Measurements from ENCODE around the gene DRC7. TPM values are rescaled to one million over a fixed set of nuclear protein-coding genes. Genes with fewer than 3 reads are reported as not detected.
"Not testable (repeated sequence)": the region's sequence is repeated elsewhere in the genome, so short reads cannot be mapped to it uniquely, and the experiment has no call there.

Gene DRC7
- total RNA-seq, 4 donors from 2014 or later, result 0.22 to 2.1 TPM; not detected in 2

DNA sequence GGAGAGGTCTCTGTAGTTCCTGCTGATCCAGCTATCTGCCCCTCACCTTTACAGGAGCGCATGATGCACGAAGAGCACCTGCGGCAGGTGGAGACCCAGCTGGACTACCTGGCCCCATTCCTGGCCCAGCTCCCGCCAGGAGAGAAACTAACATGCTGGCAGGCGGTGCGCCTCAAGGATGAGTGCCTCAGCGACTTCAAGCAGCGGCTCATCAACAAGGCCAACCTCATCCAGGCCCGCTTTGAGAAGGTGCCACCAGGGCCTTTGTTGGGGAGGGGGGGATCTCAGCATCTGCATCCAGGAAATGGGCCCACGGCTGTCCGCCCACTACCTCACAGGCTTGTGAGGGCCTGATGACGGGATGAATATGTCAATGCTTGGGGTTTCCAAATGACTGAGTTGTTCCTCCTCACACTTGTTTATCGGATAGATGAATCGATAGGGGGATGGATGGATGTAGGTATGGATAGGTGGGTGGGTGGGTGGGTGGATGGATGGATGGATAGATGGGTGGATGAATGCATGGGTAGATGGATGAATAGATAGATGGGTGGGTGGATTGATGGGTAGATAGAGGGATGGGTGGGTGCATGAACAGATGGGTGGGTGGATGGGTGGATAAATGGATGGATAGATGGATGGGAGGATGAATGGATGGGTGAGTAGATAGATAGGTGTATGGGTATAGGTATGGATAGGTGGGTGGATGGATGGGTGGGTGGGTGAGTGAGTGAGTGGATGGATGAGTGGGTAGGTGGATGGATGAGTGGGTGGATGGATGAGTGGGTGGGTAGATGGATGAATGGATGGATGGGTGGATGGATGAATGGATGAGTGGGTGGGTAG is 34.0 kb downstream of the DRC7 start:
- Histone ChIP-seq H3K27me3 (no peaks in the 10 kb centered on the region), H3K9me3 (no peaks in the 10 kb centered on the region), H3K4me3 (no peak overlapping the region), H3K4me1 (no peaks in the 10 kb centered on the region), H3K36me3 (no peaks in the 10 kb centered on the region), H3K27ac (no peak overlapping the region)
- no peak for DNase-seq (ENCODE audit: low spot score in 2 of 2)
- 95 to 98% methylated on average over 9 to 14 of the region's 14 CpGs for WGBS, 2 donors
- TF ChIP-seq EP300 (IDR thresholded peaks at IDR 0.05), result no peak
- no peak for TF ChIP-seq POLR2A (IDR thresholded peaks at IDR 0.05)

DNA sequence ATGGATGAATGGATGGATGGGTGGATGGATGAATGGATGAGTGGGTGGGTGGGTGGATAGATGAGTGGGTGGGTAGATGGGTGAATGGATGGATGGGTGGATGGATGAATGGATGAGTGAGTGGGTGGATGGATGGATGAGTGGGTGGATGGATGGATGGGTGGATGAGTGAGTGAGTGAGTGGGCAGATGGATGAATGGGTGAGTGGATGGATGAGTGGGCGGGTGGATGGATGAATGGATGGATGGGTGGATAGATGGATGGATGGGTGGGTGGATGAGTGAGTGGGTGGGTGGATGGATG is 34.5 kb downstream of the DRC7 start:
- Histone ChIP-seq H3K4me3 (no peak overlapping the region), H3K36me3 (no peaks in the 10 kb centered on the region), H3K4me1 (peaks cover 0 to under 1% (median 0%) of the 10 kb centered on the region in 4 donors), H3K9me3 (no peaks in the 10 kb centered on the region), H3K27me3 (no peaks in the 10 kb centered on the region), H3K27ac (no peak overlapping the region)
- DNase-seq (ENCODE audit: low spot score in 2 of 2), result no peak
- WGBS, 2 donors, result 93 to 95% methylated on average over 1 of the region's 1 CpG
- TF ChIP-seq, protein P1, sequence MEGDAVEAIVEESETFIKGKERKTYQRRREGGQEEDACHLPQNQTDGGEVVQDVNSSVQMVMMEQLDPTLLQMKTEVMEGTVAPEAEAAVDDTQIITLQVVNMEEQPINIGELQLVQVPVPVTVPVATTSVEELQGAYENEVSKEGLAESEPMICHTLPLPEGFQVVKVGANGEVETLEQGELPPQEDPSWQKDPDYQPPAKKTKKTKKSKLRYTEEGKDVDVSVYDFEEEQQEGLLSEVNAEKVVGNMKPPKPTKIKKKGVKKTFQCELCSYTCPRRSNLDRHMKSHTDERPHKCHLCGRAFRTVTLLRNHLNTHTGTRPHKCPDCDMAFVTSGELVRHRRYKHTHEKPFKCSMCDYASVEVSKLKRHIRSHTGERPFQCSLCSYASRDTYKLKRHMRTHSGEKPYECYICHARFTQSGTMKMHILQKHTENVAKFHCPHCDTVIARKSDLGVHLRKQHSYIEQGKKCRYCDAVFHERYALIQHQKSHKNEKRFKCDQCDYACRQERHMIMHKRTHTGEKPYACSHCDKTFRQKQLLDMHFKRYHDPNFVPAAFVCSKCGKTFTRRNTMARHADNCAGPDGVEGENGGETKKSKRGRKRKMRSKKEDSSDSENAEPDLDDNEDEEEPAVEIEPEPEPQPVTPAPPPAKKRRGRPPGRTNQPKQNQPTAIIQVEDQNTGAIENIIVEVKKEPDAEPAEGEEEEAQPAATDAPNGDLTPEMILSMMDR (IDR thresholded peaks at IDR 0.05), result no peak
- no peak for TF ChIP-seq POLR2A (IDR thresholded peaks at IDR 0.05)
- TF ChIP-seq EP300 (IDR thresholded peaks at IDR 0.05), result no peak

DNA sequence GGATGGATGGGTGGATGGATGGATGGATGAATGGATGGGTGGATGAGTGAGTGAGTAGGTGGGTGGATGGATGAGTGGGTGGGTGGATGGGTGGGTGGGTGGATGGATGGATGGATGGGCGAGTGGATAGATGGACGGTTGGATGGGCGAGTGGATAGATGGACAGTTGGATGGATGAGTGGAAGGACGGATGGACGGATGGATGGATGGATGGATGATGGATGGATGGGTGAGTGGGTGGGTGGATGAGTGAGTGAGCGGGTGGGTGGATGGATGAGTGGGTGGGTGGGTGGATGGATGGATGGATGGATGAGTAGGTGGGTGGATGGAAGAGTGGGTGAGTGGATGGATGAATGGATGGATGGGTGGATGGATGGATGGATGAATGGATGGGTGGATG is 35.2 kb downstream of the DRC7 start:
- not testable (repeated sequence) for DNase-seq (ENCODE audit: low spot score in 2 of 2); H3K27ac ChIP-seq; H3K9me3 ChIP-seq; H3K36me3 ChIP-seq; H3K4me1 ChIP-seq; H3K4me3 ChIP-seq; H3K27me3 ChIP-seq
- WGBS, 2 donors, result 93 to 94% methylated on average over 6 of the region's 6 CpGs

DNA sequence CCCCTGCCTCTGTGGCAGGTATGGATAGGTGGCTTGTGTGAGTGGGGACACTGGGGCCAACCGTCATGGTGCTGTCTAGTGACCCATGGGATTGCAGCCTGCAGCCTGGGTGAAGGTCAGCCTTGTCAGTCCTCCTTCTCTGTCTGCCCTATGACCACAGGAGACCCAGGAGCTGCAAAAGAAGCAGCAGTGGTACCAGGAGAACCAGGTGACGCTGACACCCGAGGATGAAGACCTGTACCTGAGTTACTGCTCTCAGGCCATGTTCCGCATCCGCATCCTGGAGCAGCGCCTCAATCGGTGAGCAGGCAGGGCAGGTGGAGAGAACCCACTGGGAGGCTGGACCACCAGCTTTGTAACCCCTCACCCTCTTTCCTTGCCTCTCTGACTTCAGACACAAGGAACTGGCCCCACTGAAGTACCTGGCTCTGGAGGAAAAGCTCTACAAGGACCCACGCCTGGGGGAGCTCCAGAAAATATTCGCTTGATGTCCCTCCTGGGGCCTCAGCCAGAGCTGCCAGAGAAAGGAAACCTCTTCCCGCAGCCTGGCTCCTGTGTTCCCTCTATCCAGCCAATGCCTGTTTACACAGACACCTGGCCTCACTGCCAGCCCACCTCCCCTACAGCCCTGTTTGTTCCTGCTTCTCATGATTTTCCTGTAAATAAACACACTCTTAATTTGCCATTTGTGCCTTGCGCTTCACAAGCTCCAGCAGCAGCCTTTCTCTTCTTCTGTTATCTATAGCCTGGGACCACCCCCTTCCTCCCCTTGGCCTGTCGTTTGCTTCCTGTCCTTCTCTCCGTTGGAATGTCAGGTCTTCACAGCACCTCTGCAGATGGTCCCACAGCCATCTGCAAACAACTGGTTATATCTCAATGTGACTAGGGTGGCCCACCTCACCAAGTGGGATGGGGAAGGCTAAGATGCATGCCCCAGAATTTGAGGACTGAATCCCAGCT is 36.4 kb downstream of the DRC7 start:
- H3K4me3 ChIP-seq, result no peak overlapping the region
- WGBS, 2 donors, result 63 to 66% methylated on average over 12 to 13 of the region's 13 CpGs
- H3K4me1 ChIP-seq, result peaks cover 0 to 7% (median 6%) of the 10 kb centered on the region in 4 donors
- DNase-seq (ENCODE audit: low spot score in 2 of 2), result no peak
- no peaks in the 10 kb centered on the region for H3K27me3 ChIP-seq
- no peaks in the 10 kb centered on the region for H3K36me3 ChIP-seq
- no peak overlapping the region for H3K27ac ChIP-seq
- TF ChIP-seq, protein P1 (IDR thresholded peaks at IDR 0.05), result no peak
- TF ChIP-seq EP300 (IDR thresholded peaks at IDR 0.05) (no peak), POLR2A (IDR thresholded peaks at IDR 0.05) (no peak)
- no peaks in the 10 kb centered on the region for H3K9me3 ChIP-seq

DNA sequence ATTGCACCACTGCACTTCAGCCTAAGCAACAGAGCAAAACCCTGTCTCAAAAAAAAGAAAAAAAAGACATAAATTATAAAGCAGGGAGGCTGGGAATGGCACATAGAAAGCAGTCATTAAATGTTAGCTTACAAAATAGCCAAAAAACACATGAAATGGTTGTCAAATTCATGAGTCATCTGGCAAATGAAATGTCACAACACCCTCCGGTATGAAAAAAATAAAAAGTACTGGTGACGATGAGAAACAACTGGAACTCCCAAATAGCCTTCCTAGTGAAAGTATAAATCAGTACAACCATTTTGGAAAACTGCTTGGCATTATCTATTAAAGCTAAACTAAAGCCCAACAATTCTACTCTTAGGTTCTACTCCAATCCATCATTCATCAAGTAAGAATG is 37.4 kb downstream of the DRC7 start:
- peaks cover 0 to 17% (median 14%) of the 10 kb centered on the region in 4 donors for H3K4me1 ChIP-seq
- DNase-seq (ENCODE audit: low spot score in 2 of 2), result no peak
- TF ChIP-seq, protein P1 (IDR thresholded peaks at IDR 0.05), result no peak
- TF ChIP-seq EP300 (IDR thresholded peaks at IDR 0.05) (no peak), POLR2A (IDR thresholded peaks at IDR 0.05) (no peak)
- H3K4me3 ChIP-seq, result no peak overlapping the region
- H3K27ac ChIP-seq, result peak overlapping the region in 1 of 4 donors; percentile 25
- WGBS, 2 donors, result 26 to 34% methylated on average over 2 of the region's 2 CpGs
- H3K9me3 ChIP-seq, result no peaks in the 10 kb centered on the region
- H3K36me3 ChIP-seq, result no peaks in the 10 kb centered on the region
- H3K27me3 ChIP-seq, result no peaks in the 10 kb centered on the region

DNA sequence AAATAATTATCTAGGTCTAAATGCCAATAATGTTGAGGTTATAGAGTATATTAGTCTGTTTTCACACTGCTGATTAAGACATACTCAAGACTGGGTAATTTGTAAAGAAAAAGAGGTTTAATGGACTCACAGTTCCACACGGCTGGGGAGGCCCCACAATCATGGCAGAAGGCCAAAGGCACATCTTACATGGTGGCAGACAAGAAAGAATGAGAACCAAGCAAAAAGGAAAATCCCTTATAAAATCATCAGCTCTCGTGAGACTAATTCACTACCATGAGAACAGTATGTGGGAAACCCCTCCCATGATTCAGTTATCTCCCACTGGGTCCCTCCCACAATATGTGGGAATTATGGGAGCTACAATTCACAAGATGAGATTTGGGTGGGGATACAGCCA is 38.1 kb downstream of the DRC7 start:
- peaks cover 0 to 24% (median 16%) of the 10 kb centered on the region in 4 donors for H3K4me1 ChIP-seq
- H3K4me3 ChIP-seq, result no peak overlapping the region
- peak overlapping the region in 1 of 4 donors; percentile 25 for H3K27ac ChIP-seq
- no peak for TF ChIP-seq POLR2A (IDR thresholded peaks at IDR 0.05)
- TF ChIP-seq, protein P1 (IDR thresholded peaks at IDR 0.05), result no peak
- WGBS, 2 donors, result 52 to 61% methylated on average over 2 of the region's 2 CpGs
- no peaks in the 10 kb centered on the region for H3K9me3 ChIP-seq
- DNase-seq (ENCODE audit: low spot score in 2 of 2), result no peak
- no peaks in the 10 kb centered on the region for H3K27me3 ChIP-seq
- H3K36me3 ChIP-seq, result no peaks in the 10 kb centered on the region
